ENCODE measurements around the gene FGFRL1.

The FGFRL1 gene

GRCh38 chr4:1011022-1011665 lies at the start of gene FGFRL1:
Gene FGFRL1 (plus strand): TSS chr4:1011626. CDS start chr4:1012486, 860 bp downstream.
- DNase-seq, result peak; percentile 91

- DNase-seq, result no peak
Observed at GRCh38 chr4:962231-963208, 48.9 kb upstream of the FGFRL1 start.

GRCh38 chr4:963276-964225 lies 47.9 kb upstream of the FGFRL1 start:
- no peak for DNase-seq

GRCh38 chr4:964346-965025 lies 46.9 kb upstream of the FGFRL1 start:
- DNase-seq, result no peak

GRCh38 chr4:965048-965765 lies 46.2 kb upstream of the FGFRL1 start:
- no peak for DNase-seq

- DNase-seq, result no peak
Observed at GRCh38 chr4:965766-966134, 45.7 kb upstream of the FGFRL1 start.

GRCh38 chr4:966266-967112 lies 44.9 kb upstream of the FGFRL1 start:
- no peak for DNase-seq

GRCh38 chr4:967113-968104 lies 44.0 kb upstream of the FGFRL1 start:
- DNase-seq, result no peak

GRCh38 chr4:968221-968620 lies 43.2 kb upstream of the FGFRL1 start:
- no peak for DNase-seq

- DNase-seq, result no peak
Observed at GRCh38 chr4:968621-969394, 42.6 kb upstream of the FGFRL1 start.

GRCh38 chr4:970046-970745 lies 41.2 kb upstream of the FGFRL1 start:
- DNase-seq, result no peak

- no peak for DNase-seq
Observed at GRCh38 chr4:970854-971520, 40.4 kb upstream of the FGFRL1 start.

- DNase-seq, result no peak
Observed at GRCh38 chr4:971666-972500, 39.5 kb upstream of the FGFRL1 start.

- DNase-seq, result peak; percentile 61
Observed at GRCh38 chr4:972651-973424, 38.6 kb upstream of the FGFRL1 start.
